HG03097 (cell line): ENCODE results near the gene HOXA9.

Source experiments
- ATAC-seq: cut with Tn5 transposase; IDR thresholded peaks from one replicate; pipeline ENCODE4 v1.9.1; 2021; ENCODE audit not compliant: unreplicated experiment, low FRiP score

Gene HOXA9

DNA sequence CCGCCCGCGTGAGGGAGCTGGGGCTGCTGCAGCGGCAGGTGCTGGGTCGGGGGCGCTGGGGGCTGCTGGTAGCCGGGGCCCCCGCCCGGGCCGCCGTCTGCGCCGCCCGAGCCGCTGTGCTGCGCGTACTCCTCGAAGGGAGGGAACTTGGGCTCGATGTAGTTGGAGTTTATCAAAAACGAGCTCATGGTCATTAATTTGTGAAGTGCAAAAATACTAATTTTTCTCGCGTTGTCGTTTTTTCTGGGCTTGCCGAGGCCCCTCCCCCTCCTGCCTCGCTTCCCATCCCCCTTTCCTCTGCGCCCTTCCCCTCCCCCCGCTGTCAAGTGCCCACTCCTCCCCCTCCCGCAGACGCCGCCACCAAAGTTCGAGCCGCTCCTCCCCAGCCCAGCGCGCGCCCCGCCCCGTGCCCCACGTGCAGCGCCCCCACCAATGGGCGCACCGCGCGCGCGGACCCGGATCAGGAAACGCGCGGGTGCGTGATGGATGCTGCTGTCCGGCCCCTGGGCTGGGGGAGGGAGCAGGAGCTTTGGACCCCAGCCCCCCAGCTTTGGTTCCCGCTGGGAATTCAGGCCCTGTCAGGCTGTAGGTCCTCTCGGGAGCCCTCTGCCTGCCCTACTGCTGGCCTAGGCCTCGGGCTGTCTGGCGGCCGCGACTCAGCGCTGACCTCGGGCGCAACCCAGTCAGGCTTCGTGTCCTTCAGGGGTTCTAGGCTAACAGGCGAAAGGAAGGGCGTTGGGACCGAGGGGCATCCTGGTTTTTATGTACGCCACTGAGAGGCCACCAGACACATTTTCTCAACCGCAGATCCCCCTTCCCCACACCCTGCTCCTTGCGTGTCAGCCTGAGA, 34.6 kb downstream of the HOXA9 start, which contains the start of gene HOXA4:
TSS of gene HOXA4 (minus strand) at position 218 of the 850 bp plus-strand sequence. CDS start at position 194, 24 bp downstream.
- no peak for ATAC-seq

GRCh38 chr7:27129729-27130539, 35.4 kb downstream of the HOXA9 start:
- ATAC-seq, result no peak

DNA sequence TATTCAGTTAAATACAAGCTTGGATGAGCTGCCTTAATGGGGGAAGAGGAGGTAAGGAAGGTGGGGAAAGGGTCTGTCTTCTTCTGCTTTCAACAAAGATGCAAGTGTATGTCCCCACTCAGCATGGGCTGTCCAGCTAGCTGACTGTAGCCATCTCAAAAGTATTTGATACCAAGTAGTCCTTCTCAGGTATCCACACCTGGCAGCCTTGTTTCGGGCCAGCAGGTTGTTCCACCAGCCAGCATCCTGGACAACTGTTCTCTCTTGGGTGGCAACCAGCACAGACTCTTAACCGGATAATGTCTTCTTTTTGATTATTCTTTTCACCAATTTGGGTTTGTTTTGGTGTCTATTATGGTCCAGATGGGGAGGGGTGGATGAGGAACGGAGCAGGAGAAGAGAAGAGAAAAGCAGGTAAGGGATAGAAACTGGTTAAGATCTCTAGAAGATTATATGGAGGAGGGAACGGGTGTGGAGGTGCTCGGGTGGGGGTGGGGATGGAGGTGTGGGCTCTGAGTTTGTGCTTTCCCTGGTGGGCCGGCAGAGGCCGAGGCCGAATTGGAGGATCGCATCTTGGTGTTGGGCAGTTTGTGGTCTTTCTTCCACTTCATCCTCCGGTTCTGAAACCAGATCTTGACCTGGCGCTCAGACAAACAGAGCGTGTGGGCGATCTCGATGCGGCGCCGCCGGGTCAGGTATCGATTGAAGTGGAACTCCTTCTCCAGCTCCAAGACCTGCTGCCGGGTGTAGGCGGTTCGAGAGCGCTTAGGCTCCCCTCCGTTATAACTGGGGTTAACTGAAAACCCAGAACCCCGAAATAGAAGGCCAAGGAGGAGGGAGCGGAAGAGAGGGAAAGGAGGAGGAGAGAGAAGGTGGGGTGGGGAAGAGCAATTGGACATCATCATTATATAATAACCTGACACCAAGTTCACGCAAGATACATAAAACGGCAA, 36.3 kb downstream of the HOXA9 start:
- ATAC-seq, result no peak

DNA sequence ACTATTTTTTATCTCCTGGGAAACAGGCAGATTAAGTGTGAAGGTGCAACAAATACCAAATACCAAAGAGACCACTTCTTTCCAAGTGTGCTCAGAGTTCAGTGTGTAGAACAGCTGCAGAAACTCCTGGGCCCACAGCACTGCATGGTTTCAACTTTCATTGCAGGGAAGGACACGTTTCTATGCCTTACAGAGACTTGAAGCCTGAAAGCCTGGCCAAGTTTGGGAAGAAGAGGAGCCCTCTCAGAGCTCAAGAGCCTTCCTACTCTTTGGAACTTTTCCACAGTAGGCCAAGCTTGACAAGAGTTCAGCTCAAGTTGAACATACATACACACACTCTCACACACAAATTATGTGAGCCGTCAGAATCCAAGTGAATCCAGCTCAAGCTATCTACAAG, 37.3 kb downstream of the HOXA9 start:
- no peak for ATAC-seq

DNA sequence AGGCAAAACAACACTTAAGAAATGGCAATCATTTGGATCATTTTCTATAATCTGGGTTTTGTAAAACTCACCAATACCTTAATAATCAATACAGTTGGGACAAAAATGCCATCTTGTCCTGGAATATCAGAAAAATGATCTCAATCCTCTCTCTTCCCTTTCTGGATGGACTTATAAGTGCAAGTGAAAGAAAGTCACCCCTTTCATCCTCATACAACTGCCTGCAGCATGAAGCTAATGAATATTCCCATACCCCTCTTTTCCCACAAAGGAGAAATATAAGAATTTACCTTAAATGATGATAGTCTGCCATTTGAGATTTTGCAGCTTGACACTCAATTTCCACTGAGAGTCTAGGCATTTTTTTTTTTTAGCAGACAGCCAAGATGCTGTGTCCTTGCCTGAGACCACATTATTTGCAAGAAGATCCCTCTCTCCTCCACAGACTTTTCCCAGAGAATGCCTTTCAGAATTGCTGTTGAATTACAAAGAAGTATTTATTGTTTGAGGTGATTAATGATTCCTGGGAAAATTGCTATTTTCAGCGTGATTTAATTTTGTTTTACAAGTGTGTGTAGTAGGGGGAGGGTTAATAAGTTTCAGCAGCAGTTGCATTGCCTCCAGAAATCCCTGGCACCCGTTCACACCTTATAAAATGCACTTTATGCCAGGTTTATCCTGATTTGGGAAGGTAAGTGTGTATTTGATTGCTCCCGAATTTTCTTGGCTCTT, 38.6 kb downstream of the HOXA9 start:
- ATAC-seq, result no peak

GRCh38 chr7:27125986-27126394, 39.3 kb downstream of the HOXA9 start:
- ATAC-seq, result no peak

DNA sequence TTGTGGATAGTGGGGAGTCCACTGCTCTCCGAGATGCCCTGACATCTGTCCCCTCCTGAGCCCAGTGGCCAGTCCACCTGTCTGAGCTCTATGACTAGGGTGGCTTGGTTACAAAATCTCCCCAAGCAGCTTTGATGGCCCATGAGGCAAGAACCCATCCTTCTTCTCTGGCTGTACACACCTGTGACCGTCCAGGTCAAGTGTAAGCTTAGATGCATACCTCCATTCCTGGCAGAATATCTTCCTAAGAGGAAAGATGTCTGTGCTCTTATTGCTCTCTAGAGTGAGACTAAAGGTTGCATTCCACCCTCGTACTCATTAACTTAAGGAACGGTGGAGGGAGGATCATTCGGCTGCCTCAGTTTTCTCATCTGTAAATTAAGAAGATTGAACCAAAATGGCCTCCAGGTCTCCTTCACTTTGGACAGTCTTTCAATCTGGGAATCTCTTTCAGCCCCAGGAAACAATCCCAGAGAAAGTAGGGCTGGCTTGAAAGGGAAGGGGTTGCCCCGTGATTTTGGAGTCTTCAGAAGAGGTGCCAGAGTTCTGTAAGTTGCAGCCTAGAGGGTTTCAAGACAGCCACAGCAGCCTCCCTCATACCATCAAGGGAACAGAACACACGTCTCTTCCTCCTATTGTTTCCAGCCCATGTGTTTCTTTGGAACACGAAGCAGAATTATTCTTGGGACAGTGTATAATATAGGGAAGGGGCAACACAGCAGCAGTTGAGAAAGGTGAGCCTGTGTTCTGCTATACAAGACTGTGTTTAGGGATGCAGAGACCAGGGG, 40.2 kb downstream of the HOXA9 start:
- no peak for ATAC-seq

GRCh38 chr7:27124096-27124901, 41.0 kb downstream of the HOXA9 start:
- no peak for ATAC-seq

- ATAC-seq, result no peak
These were observed 41.8 kb downstream of the HOXA9 start for GRCh38 chr7:27123477-27124053.

- ATAC-seq, result no peak
These were observed 42.3 kb downstream of the HOXA9 start for GRCh38 chr7:27123007-27123476.

- no peak for ATAC-seq
These were observed 43.0 kb downstream of the HOXA9 start for GRCh38 chr7:27122077-27122910.

- no peak for ATAC-seq
These were observed 43.7 kb downstream of the HOXA9 start for GRCh38 chr7:27121684-27122076.

GRCh38 chr7:27119412-27119911, 45.9 kb downstream of the HOXA9 start:
- no peak for ATAC-seq

- ATAC-seq, result no peak
These were observed 46.8 kb downstream of the HOXA9 start for GRCh38 chr7:27118580-27118979.

DNA sequence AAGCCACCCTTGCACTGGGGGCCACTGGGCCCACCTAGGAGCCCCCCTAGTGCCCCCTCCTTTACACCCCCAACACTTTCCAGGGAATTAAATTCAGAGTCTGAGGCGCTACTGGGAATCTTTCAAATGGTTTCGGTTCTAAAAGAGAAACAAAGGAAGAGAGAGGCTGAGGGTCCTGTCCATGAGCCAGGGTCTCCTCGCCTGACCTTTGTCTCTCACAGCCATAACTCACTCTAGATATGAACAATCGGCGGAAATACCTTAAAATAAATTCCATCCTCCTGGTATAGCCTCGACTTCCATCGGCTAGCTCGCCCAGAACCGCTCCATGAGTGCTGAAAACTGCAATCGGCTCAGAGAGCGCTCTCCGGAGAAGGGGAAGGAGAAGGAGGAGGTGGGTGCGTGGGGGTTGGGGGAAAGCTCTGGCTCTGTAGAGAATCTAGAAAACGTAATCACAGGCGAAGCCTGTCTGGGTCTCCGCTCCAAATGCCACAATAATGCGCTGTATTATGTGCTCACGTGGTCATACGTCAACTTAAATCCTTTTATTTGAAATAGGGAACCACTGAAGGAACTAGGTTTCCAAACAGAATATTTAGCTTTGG, 47.3 kb downstream of the HOXA9 start:
- no peak for ATAC-seq
